Neural progenitor cell (in vitro differentiated cells): Measurements from ENCODE around the gene KNG1. TPM values are rescaled to one million over a fixed set of nuclear protein-coding genes. Genes with fewer than 3 reads are reported as not detected.
A peak's percentile ranks its signal among the peaks of the same experiment; 100 is the strongest.
"Not testable (repeated sequence)": the region's sequence is repeated elsewhere in the genome, so short reads cannot be mapped to it uniquely, and the experiment has no call there.

ENCODE experiments used
- DNase-seq: peaks from one replicate; pipeline ENCODE4 v3.0.0-alpha.2; 2016; ENCODE audit warnings: low spot score
- H2AFZ ChIP-seq: fragments of 200-600 bp; sonication (generic); replicated peaks from 2 replicates; pipeline ENCODE4 v1.6.1; 2016; ENCODE audit warnings: antibody characterized with exemption
- H3F3A ChIP-seq: fragments of 200-600 bp; sonication (generic); 2 replicates; pipeline ENCODE4 v1.6.1; 2016; ENCODE audit warnings: antibody characterized with exemption, low read depth
- H3K27ac ChIP-seq: fragments of 200-600 bp; sonication (generic); 2 replicates; pipeline ENCODE4 v1.5.1; 2016; ENCODE audit warnings: mild to moderate bottlenecking
- H3K27me3 ChIP-seq: fragments of 200-600 bp; sonication (generic); 2 replicates; pipeline ENCODE4 v1.6.1; 2016; ENCODE audit warnings: mild to moderate bottlenecking, moderate library complexity
- H3K36me3 ChIP-seq: fragments of 200-600 bp; sonication (generic); 2 replicates; pipeline ENCODE4 v1.5.1; 2016
- H3K4me1 ChIP-seq: fragments of 200-600 bp; sonication (generic); 2 replicates; pipeline ENCODE4 v1.6.1; 2016; ENCODE audit warnings: mixed run types
- H3K4me2 ChIP-seq: fragments of 200-600 bp; sonication (generic); 2 replicates; pipeline ENCODE4 v1.6.1; 2016
- H3K4me3 ChIP-seq: fragments of 200-600 bp; sonication (generic); 2 replicates; pipeline ENCODE4 v1.5.1; 2016
- H3K79me2 ChIP-seq: fragments of 200-600 bp; sonication (generic); 2 replicates; pipeline ENCODE4 v1.6.1; 2016; ENCODE audit warnings: low read depth
- H3K9ac ChIP-seq: fragments of 200-600 bp; sonication (generic); 2 replicates; pipeline ENCODE4 v1.6.1; 2016
- H3K9me3 ChIP-seq: fragments of 200-600 bp; sonication (generic); 2 replicates; pipeline ENCODE4 v1.5.1; 2016; ENCODE audit warnings: low read depth
- H4K20me1 ChIP-seq: fragments of 200-600 bp; sonication (generic); 2 replicates; pipeline ENCODE4 v1.6.1; 2016; ENCODE audit warnings: low read depth
- H3K27ac Mint-ChIP-seq: 3 replicates; pipeline ENCODE4 v1.8.0; 2021; ENCODE audit warnings: mixed read lengths
- H3K27me3 Mint-ChIP-seq: 2 replicates; pipeline ENCODE4 v1.8.0; 2022; ENCODE audit warnings: low read depth, mild to moderate bottlenecking, inconsistent platforms, moderate library complexity, mixed read lengths; ENCODE audit not compliant: insufficient read depth
- H3K36me3 Mint-ChIP-seq: 3 replicates; pipeline ENCODE4 v1.8.0; 2021; ENCODE audit warnings: mixed read lengths
- H3K4me1 Mint-ChIP-seq: 3 replicates; pipeline ENCODE4 v1.8.0; 2021; ENCODE audit warnings: mixed read lengths
- H3K4me3 Mint-ChIP-seq: 3 replicates; pipeline ENCODE4 v1.8.0; 2021; ENCODE audit warnings: mild to moderate bottlenecking, moderate library complexity, mixed read lengths
- H3K9me3 Mint-ChIP-seq: 3 replicates; pipeline ENCODE4 v1.8.0; 2020; ENCODE audit warnings: mixed read lengths
- EZH2 ChIP-seq: fragments of 200-600 bp; sonication (generic); IDR thresholded peaks from 2 replicates; pipeline ENCODE4 v1.6.1; 2017; ENCODE audit warnings: antibody characterized with exemption, mild to moderate bottlenecking, moderate library complexity
- EZH2phosphoT487 ChIP-seq: fragments of 200-600 bp; sonication (generic); IDR thresholded peaks from 2 replicates; pipeline ENCODE4 v1.6.1; 2017; ENCODE audit warnings: antibody characterized with exemption
- total RNA-seq: library from RNA; depleted of rRNA; stranded (reverse); fragments of >200 nt; gene quantifications from 2 replicates; pipeline ENCODE4 v1.2.3, GENCODE V29; 2015; ENCODE audit warnings: low replicate concordance
- TF ChIP-seq, protein P1 (sequence below): fragments of 200-600 bp; sonication (generic); IDR thresholded peaks from 2 replicates; pipeline ENCODE4 v1.5.1; 2017; ENCODE audit warnings: antibody characterized with exemption, mild to moderate bottlenecking

The KNG1 gene
- total RNA-seq, 1 donor from 2014 or later = not detected

DNA sequence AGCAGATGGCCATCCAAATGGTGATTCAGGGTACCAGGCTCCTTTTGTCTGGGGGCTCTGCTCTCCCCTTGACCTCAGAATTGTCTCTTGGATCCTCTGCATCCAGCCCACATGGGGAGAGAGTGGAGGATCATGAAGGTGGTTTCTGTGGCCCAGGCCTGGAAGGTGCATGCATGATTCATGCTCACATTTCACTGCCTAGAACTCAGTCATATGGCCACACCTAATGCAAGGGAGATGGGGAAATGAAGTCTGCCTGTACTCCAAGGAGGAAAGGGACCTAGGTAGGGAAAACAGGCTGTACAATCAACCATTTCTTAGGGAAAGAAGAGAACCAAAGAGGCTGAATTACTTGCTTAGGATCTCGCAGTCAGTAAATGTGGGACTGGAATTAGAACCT, 36.3 kb upstream of the KNG1 start:
- Histone ChIP-seq H3K9me3 (no peaks in the 10 kb centered on the region), H3K4me1 (peaks cover 2% of the 10 kb centered on the region), H3K4me3 (no peak overlapping the region), H3F3A (no peaks in the 10 kb centered on the region), H3K79me2 (no peaks in the 10 kb centered on the region), H3K27me3 (no peaks in the 10 kb centered on the region), H3K4me2 (no peak overlapping the region), H4K20me1 (no peaks in the 10 kb centered on the region), H3K36me3 (no peaks in the 10 kb centered on the region), H3K9ac (no peak overlapping the region), H2AFZ (no peak overlapping the region), H3K27ac (no peak overlapping the region)
- Mint-ChIP-seq H3K27ac (no peak overlapping the region), H3K9me3 (peaks cover 9% of the 10 kb centered on the region), H3K27me3 (peaks cover 2% of the 10 kb centered on the region), H3K4me1 (no peaks in the 10 kb centered on the region), H3K4me3 (no peak overlapping the region), H3K36me3 (no peaks in the 10 kb centered on the region)
- no peak for DNase-seq
- TF ChIP-seq EZH2 (no peak), EZH2phosphoT487 (no peak)
- TF ChIP-seq, protein P1, sequence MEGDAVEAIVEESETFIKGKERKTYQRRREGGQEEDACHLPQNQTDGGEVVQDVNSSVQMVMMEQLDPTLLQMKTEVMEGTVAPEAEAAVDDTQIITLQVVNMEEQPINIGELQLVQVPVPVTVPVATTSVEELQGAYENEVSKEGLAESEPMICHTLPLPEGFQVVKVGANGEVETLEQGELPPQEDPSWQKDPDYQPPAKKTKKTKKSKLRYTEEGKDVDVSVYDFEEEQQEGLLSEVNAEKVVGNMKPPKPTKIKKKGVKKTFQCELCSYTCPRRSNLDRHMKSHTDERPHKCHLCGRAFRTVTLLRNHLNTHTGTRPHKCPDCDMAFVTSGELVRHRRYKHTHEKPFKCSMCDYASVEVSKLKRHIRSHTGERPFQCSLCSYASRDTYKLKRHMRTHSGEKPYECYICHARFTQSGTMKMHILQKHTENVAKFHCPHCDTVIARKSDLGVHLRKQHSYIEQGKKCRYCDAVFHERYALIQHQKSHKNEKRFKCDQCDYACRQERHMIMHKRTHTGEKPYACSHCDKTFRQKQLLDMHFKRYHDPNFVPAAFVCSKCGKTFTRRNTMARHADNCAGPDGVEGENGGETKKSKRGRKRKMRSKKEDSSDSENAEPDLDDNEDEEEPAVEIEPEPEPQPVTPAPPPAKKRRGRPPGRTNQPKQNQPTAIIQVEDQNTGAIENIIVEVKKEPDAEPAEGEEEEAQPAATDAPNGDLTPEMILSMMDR = no peak

DNA sequence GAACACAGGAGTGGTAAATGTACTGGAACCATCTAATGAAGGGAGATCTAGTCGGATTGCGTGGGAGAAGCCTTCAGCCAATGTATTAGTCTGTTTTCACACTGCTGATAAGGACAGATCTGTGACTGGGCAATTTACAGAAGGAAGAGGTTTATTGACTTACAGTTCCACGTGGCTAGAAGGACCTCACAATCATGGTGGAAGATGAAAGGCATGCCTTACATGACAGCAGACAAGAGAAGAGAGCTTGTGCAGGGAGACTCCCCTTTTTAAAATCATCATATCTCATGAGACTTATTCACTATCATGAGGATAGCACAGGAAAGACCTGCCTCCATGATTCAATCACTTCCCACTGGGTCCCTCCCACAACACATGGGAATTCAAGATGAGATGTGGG, 34.3 kb upstream of the KNG1 start:
- H3K27me3 Mint-ChIP-seq = peaks cover 6% of the 10 kb centered on the region
- H3K4me1 Mint-ChIP-seq = no peaks in the 10 kb centered on the region
- H3K9me3 Mint-ChIP-seq = peaks cover 13% of the 10 kb centered on the region
- no peaks in the 10 kb centered on the region for H3K9me3 ChIP-seq
- no peaks in the 10 kb centered on the region for H3K36me3 Mint-ChIP-seq
- H3K9ac ChIP-seq = no peak overlapping the region
- no peak overlapping the region for H2AFZ ChIP-seq
- TF ChIP-seq, protein P1 = no peak
- TF ChIP-seq EZH2phosphoT487 (no peak), EZH2 (no peak)
- H3K36me3 ChIP-seq = no peaks in the 10 kb centered on the region
- no peak for DNase-seq
- H3K4me3 Mint-ChIP-seq = no peak overlapping the region
- H4K20me1 ChIP-seq = no peaks in the 10 kb centered on the region
- no peak overlapping the region for H3K27ac Mint-ChIP-seq
- no peak overlapping the region for H3K4me2 ChIP-seq
- H3K79me2 ChIP-seq = no peaks in the 10 kb centered on the region
- no peaks in the 10 kb centered on the region for H3F3A ChIP-seq
- H3K4me1 ChIP-seq = peaks cover 2% of the 10 kb centered on the region
- H3K4me3 ChIP-seq = no peak overlapping the region
- H3K27me3 ChIP-seq = no peaks in the 10 kb centered on the region
- H3K27ac ChIP-seq = no peak overlapping the region

DNA sequence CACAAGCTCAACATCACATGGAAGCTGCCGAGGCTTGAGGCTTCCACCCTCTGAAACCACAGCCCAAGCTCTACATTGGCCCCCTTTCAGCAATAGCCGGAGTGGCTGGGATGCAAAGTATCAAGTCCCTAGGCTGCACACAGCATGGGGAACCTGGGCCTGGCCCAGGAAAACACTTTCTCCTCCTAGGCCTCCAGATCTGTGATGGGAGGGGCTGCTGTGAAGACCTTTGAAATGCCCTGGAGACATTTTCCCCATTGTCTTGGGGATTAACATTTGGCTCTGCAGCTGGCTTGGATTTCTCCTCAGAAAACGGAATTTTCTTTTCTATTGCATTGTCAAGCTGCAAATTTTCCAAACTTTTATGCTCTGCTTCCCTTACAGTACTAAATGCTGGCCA, 33.2 kb upstream of the KNG1 start:
- peak; percentile 26 for DNase-seq
- Histone ChIP-seq H3F3A (no peaks in the 10 kb centered on the region), H3K36me3 (no peaks in the 10 kb centered on the region), H3K4me1 (peaks cover 2% of the 10 kb centered on the region), H3K27me3 (no peaks in the 10 kb centered on the region), H3K9me3 (no peaks in the 10 kb centered on the region), H3K4me3 (no peak overlapping the region), H3K4me2 (no peak overlapping the region), H4K20me1 (no peaks in the 10 kb centered on the region), H2AFZ (peak overlapping the region; percentile 57), H3K27ac (no peak overlapping the region), H3K9ac (no peak overlapping the region), H3K79me2 (no peaks in the 10 kb centered on the region)
- no peaks in the 10 kb centered on the region for H3K36me3 Mint-ChIP-seq
- peaks cover 6% of the 10 kb centered on the region for H3K27me3 Mint-ChIP-seq
- no peak overlapping the region for H3K27ac Mint-ChIP-seq
- TF ChIP-seq, protein P1 = no peak
- TF ChIP-seq EZH2 = no peak
- TF ChIP-seq EZH2phosphoT487 = no peak
- no peaks in the 10 kb centered on the region for H3K4me1 Mint-ChIP-seq
- H3K4me3 Mint-ChIP-seq = no peak overlapping the region
- H3K9me3 Mint-ChIP-seq = peaks cover 13% of the 10 kb centered on the region

DNA sequence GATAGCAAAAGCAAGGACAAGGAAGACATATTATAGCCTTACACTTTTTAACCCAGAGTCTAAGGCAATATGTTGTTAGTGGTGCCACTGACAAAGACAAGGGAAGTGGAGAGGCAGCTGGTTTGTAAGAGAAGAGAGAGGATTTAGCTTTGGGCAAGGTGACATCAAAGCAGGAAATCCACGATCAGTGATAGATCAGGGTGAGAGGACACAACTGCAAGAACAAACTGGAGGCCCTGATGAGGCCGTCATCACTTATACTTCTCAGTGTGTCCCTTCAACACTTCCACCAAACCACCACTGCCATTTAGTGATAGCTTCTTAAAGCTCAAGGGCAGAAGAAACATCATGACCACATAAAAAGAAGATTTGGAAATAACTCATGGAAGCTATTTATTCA, 30.7 kb upstream of the KNG1 start:
- H3K9ac ChIP-seq, H3K4me1 ChIP-seq, H3K79me2 ChIP-seq, H3K36me3 ChIP-seq, H3K4me2 ChIP-seq, H2AFZ ChIP-seq, H3K4me3 ChIP-seq, H3K4me1 Mint-ChIP-seq, H3K27ac Mint-ChIP-seq, DNase-seq, H3K36me3 Mint-ChIP-seq, H3K27me3 Mint-ChIP-seq, H3K9me3 ChIP-seq, H3F3A ChIP-seq, H4K20me1 ChIP-seq, H3K27me3 ChIP-seq, H3K4me3 Mint-ChIP-seq, H3K27ac ChIP-seq: not testable (repeated sequence)
- peaks cover 13% of the 10 kb centered on the region for H3K9me3 Mint-ChIP-seq
